Measurements from ENCODE around the gene ANXA6.

GRCh38 chr5:151104795-151105194, 52.8 kb downstream of the ANXA6 start:
- TF ChIP-seq EZH2 (IDR thresholded peaks at IDR 0.05; ENCODE audit: borderline replicate concordance, insufficient read depth, low read depth, low read length, poor library complexity, severe bottlenecking), result no peak
- no peak for TF ChIP-seq CTCF (IDR thresholded peaks at IDR 0.05)

Data from B cell (primary cell).